NCI-H2196 treated with DMSO at 0.1 percent for 48 hours (cell line): ENCODE results near the gene ST8SIA5.

ENCODE experiments used
- DNase-seq: peaks from one replicate; lab custom pipeline; 2025; ENCODE audit not compliant: unreplicated experiment; lab: John Stamatoyannopoulos, UW

Gene ST8SIA5

GRCh38 chr18:46676182-46676835, 80.5 kb downstream of the ST8SIA5 start:
- no peak for DNase-seq

DNA sequence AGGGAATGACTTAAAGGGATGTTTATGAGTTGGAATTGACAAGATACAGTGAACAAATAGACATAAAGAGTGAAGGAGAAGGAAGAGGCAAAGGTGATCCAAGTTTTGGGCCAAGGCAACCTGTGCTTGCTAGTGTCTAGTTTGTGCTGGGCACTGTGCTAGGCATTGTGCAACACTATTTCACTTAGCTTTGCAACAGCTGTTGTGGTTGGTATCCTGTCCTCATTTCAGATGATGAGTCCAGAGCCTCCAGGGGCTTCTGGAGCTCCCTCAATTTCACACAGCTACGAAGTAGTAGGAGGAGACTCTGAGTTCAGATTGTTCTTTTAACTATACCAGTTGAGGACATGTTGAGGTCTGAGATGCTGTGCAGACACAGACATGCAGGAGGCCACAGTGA, 81.7 kb downstream of the ST8SIA5 start:
- no peak for DNase-seq

- DNase-seq: no peak
Measured at GRCh38 chr18:46672062-46672970, 84.5 kb downstream of the ST8SIA5 start.

GRCh38 chr18:46668694-46669093, 88.2 kb downstream of the ST8SIA5 start:
- DNase-seq: no peak

DNA sequence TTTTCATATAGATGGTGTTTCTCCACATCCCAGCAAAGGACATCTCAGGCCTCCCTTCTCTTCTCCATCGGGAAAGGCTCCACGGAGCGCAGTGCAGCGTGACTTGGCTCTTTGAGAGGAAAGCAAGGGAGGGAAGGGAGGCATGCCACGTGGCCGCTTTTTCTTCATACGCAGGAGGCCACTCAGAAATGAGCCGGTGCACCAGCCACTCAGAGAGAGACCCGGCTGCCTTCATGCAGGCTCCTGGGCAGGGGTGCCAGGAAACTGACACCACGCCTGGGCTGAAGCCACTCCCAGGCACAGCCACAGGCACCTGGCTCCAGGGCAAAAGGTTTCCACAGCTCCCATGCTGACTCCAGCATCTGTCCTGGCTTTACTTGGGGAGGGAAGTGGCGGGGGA, 88.7 kb downstream of the ST8SIA5 start:
- DNase-seq: no peak

DNA sequence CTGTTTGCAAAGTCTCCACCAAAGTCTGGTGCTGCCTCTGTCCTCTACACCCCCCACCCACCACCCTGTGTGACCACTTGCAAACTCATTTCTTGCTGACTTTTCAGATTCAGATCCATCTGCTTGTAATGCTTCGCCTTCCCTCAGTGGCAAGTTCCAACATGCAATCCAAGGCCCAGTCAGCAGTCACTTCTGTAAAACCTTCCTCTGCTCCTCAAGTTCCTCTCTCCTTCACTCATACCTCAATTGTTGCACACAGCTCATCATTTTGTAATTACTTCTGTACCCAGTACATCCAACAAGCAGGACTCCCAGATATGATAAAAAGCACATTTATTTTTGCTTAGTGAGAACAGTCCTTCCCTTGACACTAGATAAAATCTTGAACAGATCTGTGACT, 93.3 kb downstream of the ST8SIA5 start:
- DNase-seq: no peak

DNA sequence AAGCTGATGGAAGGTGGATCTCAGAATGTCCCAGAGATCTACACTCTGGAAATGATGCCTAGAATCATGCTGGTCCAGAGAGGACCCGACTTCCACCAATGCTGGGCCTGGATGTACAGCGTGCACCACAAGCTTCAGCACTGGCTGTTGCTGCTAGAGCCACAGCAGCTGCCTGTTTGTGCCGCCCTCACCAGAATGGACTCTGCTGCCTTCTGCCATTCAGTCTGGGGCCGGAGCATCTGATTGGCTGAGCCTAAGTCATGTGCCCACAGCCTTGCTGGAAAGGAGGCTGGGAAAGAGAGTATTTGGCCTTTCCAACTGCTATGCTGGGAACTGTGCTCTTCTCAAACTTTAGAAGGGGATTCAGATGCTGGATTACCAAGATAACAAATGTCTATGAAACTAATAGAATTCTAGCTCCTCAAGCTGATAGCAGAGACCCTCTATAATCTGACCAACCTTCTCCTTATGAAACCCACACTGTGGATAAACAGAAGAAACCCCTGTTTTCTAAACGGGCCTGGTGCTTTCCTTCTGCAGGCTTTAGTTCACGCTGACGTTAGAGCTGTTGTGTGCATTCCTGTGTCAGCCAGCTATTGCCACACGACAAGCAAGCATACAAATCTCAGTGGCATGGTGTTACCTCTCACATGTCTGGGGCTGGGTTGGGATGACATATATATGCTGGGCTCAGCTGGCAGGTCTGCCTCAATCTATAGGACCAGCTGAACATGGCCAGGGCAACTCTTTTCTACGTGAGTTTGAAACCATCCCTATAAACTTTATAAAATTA, 95.7 kb downstream of the ST8SIA5 start:
- no peak for DNase-seq

DNA sequence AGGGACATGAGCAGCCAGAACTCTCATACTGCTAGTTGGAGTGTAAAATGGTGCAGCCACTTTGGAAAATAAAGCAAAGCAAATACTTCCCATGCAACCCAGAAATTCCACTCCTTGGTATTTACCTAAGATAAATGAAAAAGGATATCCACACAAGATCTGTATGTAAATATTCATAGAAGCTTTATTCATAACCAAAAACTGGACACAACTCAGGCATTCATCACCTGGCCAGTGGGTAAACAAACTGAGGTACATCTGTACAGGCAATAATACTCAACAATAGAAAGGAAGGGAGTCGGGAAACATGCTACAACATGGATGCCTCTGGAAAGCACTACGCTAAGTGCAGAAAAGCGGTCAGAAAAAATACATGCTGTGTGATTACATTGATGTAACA, 97.4 kb downstream of the ST8SIA5 start:
- no peak for DNase-seq

DNA sequence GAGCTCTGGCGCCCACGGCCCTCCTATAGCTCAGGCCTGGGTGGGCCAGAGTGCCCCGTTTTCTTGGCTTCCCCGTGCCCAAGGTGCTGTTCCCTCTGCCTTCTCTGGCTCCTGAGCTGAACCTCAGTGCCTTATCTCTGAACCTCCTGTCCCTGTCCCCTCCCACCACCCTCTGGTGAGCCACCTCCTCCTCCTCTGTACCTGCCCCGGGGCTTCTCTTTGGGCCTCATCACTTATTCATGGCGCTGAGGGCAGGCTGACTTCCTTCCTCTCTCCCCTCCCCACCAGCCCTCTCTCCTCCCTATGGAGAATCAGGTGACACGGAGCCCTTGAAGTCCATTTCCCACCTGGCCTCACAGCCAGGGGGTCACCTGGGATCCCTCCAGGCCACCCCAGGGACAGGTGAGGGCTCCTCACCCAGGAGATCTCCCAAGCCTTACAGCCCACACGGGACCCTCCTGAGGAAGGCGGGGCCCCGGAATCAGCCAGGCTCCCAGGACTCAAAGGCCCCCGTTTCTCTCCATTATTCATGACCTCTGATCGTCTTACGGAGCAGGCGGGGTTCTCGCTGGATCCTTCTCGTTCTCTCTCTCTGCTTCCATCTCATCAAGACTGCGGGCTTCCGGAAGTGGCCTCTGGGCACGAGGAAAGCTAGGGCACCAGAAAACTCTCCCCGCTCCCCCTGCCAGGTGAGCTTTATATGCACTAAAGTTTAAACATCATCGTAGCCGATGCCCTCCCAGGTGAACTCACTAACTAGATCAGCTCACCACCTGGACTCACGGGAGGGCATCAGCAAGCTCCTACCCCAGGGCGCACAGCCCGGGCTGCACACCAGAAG, 99.5 kb downstream of the ST8SIA5 start, which contains the start of gene LOXHD1:
Gene LOXHD1 (minus strand): TSS at position 106 of the 841 bp plus-strand sequence. CDS start 187 bp downstream, outside the sequence.
- no peak for DNase-seq

DNA sequence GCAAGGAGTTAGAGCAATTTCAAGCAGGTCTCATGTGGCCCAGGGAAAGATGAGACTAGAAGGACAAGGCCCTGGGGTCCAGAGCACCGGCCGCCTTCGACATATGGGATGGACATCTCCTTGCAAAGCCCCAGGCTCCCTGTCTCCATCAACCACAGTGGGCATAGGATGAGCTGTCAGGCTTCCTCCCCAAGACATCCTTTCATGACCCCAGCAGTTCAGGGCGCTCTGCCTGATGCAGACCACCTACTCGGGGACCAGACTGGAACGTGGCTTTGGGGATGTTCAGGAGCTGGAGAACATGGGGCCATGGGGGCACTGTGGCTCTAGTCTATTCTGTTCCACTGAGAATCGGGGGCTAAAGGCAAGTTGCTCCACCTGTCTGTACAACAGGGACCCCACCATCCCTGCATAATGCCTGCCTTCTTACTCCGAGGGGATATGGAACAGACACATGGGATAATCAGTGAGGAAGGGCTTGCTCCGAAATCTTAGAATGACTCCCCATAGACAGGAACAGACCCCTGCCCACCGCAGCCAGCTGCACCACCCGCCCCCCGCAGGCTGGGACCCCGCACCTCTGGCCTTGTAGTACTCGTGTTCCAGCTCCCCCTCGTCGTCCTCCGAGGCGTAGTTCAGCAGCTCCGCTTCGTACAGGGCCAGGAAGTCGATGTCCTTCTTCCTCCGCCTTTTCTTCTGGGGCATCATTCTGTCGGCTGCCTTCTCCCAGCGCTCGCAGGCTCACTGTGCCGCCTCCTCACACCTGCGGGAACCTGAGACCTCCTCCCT, 100.3 kb downstream of the ST8SIA5 start:
- no peak for DNase-seq

GRCh38 chr18:46652372-46652771, 104.5 kb downstream of the ST8SIA5 start:
- DNase-seq: no peak

- no peak for DNase-seq
Measured at GRCh38 chr18:46650681-46651080, 106.2 kb downstream of the ST8SIA5 start.

DNA sequence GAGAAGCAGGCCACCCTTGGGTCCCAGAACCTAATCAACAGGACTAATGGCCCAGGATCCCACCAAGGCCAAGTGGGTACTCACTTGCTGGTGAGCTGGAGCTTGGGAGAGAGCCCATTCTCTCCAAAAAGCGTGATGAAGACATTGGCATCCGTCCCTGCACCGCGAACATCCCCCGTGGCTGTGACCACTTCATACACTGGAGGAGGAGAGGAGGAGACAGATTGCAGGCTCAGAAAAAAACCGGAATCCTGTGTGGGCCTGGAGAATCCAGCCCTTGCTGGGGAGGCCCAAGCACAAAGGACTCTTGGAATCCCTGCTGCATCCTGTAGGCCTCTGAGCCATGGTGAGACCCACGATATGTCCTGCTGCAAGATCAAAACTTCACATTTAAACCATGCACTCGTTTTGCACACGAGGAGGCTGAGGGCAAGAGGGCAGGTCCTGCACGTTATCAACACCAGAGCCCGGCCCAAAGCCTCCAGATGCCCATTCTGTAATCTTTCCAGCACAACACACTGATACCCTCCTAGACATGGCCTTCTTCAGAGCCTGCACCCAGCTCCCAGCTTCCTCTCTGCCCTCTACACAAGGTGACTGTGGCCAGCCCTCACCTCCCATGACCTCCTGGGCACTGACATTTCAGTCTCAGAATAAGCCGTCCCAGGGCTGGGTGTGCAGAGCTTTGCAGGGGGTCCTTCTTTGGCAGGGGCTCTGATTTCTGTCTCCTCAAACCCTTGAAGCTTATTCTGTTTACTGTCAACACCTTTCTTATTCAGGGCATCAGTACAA, 107.6 kb downstream of the ST8SIA5 start:
- no peak for DNase-seq

GRCh38 chr18:46646468-46646867, 110.4 kb downstream of the ST8SIA5 start:
- DNase-seq: no peak

- no peak for DNase-seq
Measured at GRCh38 chr18:46642561-46642960, 114.3 kb downstream of the ST8SIA5 start.

DNA sequence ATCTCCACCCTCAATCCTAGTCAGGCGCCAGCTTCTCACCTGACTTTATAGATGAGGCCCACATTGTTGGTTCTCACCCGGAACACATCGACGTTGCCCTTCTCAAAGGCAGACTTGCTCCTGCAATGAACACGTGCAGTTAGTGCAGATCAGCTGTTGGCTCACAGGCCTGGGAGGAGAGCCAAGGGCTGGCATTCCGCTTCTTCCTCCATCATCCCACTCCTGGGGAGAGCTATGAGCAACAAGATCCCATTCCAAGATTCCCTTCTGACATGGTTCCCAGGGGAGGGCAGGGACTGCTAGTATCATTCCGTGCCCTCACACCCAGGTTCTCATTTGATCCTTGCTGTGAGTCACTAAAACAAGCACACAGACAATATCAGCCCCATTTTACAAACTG, 114.9 kb downstream of the ST8SIA5 start:
- DNase-seq: no peak

DNA sequence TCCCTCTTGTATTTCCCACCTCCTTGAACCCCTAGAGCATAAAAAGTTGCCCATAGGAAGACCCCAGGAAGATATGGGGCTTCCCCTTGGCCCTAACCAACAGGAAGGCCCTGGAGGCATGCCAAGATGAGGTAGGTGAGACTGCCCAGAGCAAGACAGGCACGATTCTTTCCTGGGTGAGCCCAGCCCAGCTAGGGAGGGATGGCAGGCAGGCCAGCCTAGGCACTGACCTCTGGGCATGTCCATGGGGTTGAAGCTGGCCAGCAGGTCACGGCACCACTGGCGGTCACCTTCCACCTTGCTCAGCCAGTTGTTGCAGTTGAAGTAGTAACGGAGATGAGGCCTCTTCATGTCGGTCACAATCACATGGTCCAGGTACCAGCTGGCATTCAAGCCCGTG, 117.5 kb downstream of the ST8SIA5 start:
- no peak for DNase-seq

- no peak for DNase-seq
Measured at GRCh38 chr18:46636040-46636630, 120.7 kb downstream of the ST8SIA5 start.
